H1 (cell line): Measurements from ENCODE around the gene UVSSA. TPM values are rescaled to one million over a fixed set of nuclear protein-coding genes. Genes with fewer than 3 reads are reported as not detected.
"Not testable (repeated sequence)": the region's sequence is repeated elsewhere in the genome, so short reads cannot be mapped to it uniquely, and the experiment has no call there.

Experiments
- CTCF ChIA-PET: fragments of 300-600 bp; sonication (Branson Sonifier 250); formaldehyde crosslinking; loops from one replicate; lab custom pipeline; 2021; ENCODE audit not compliant: partially characterized antibody; lab: Charles Lee
- POLR2A ChIA-PET: fragments of 300-600 bp; sonication (Branson Sonifier 250); formaldehyde crosslinking; loops from one replicate; lab custom pipeline; 2021; ENCODE audit warnings: inconsistent platforms; ENCODE audit not compliant: partially characterized antibody; lab: Charles Lee
- DNase-seq, 2 experiments: peaks; one replicate each; pipeline versions ENCODE4 v3.0.0 to v3.0.0-alpha.2; 2010 to 2022; ENCODE audit warnings: low spot score in 2 of 2, low read depth in 1 of 2, mixed read lengths in 1 of 2
- FAIRE-seq: peaks from 2 replicates; lab custom pipeline; 2011; peaks lifted over from hg19 to GRCh38; lab: Jason Lieb, UNC
- H2AFZ ChIP-seq: 2 replicates; pipeline ENCODE4 v1.8.1; 2012; ENCODE audit warnings: low read length, inconsistent platforms
- H2AK5ac ChIP-seq: 2 replicates; pipeline ENCODE4 v1.6.1; 2013; ENCODE audit warnings: low read depth, low read length
- H2BK120ac ChIP-seq: replicated peaks from 2 replicates; pipeline ENCODE3; 2013; ENCODE audit warnings: low read depth, low read length, inconsistent platforms
- H2BK12ac ChIP-seq: 2 replicates; pipeline ENCODE4 v1.6.1; 2013; ENCODE audit warnings: low read depth, low read length
- H2BK15ac ChIP-seq: 2 replicates; pipeline ENCODE4 v1.6.1; 2013; ENCODE audit warnings: low read length
- H2BK20ac ChIP-seq: 2 replicates; pipeline ENCODE4 v1.6.1; 2013; ENCODE audit warnings: low read length
- H2BK5ac ChIP-seq: 2 replicates; pipeline ENCODE4 v1.6.1; 2013; ENCODE audit warnings: low read depth, low read length
- H3K14ac ChIP-seq: 2 replicates; pipeline ENCODE4 v1.6.1; 2013; ENCODE audit warnings: inconsistent platforms; ENCODE audit not compliant: insufficient read length
- H3K18ac ChIP-seq: 2 replicates; pipeline ENCODE4 v1.6.1; 2013; ENCODE audit warnings: low read length; ENCODE audit errors: extremely low read depth
- H3K23ac ChIP-seq: 2 replicates; pipeline ENCODE4 v1.6.1; 2013; ENCODE audit warnings: inconsistent platforms; ENCODE audit not compliant: insufficient read length
- H3K23me2 ChIP-seq: 2 replicates; pipeline ENCODE4 v1.6.1; 2013; ENCODE audit warnings: low read depth, low read length
- H3K27ac ChIP-seq: 2 replicates; pipeline ENCODE4 v1.6.1; 2011; ENCODE audit warnings: low read depth, low read length, inconsistent platforms
- H3K27me3 ChIP-seq, 4 experiments: replicated peaks in 1 of 4; 1 replicate in 1 of 4; 2 replicates in 3 of 4; pipeline versions ENCODE4 v1.6.1 to v1.8.1; 2011 to 2013; ENCODE audit warnings: low read length in 3 of 4, mild to moderate bottlenecking in 3 of 4, inconsistent platforms in 2 of 4, mixed read lengths in 2 of 4, moderate library complexity in 1 of 4; ENCODE audit not compliant: control insufficient read depth in 3 of 4, insufficient read depth in 3 of 4; ENCODE audit errors: extremely low read depth in 1 of 4
- H3K36me3 ChIP-seq, 4 experiments: 2 replicates each; pipeline versions ENCODE4 v1.6.1 to v1.8.1; 2011 to 2013; ENCODE audit warnings: mild to moderate bottlenecking in 4 of 4, low read length in 3 of 4, moderate library complexity in 2 of 4, control low read depth in 1 of 4, inconsistent platforms in 1 of 4; ENCODE audit not compliant: insufficient read depth in 4 of 4, control insufficient read depth in 2 of 4
- H3K4ac ChIP-seq: replicated peaks from 2 replicates; pipeline ENCODE3; 2013; ENCODE audit warnings: low read length, low read depth, mixed read lengths, inconsistent platforms; ENCODE audit not compliant: insufficient read length
- H3K4me1 ChIP-seq, 4 experiments: replicated peaks in 1 of 4; 1 replicate in 1 of 4; 2 replicates in 3 of 4; pipeline versions ENCODE4 v1.6.1 to v1.8.1; 2011 to 2013; ENCODE audit warnings: low read length in 3 of 4, inconsistent platforms in 2 of 4, mixed read lengths in 1 of 4; ENCODE audit not compliant: insufficient read depth in 4 of 4, control insufficient read depth in 3 of 4
- H3K4me2 ChIP-seq, 2 experiments: 2 replicates each; pipeline versions ENCODE4 v1.6.1 to v1.8.1; 2011 to 2013; ENCODE audit warnings: low read depth in 2 of 2, low read length in 2 of 2, control low read depth in 1 of 2, inconsistent platforms in 1 of 2, mild to moderate bottlenecking in 1 of 2; ENCODE audit not compliant: insufficient read depth in 1 of 2
- H3K4me3 ChIP-seq, 4 experiments: fragments of 200-600, 300-600 bp in 1 of 4; sonication (generic), shearing (Covaris generic), sonication (Bioruptor Twin) in 1 of 4; 2 replicates each; pipeline versions ENCODE4 v1.5.1 to v1.8.1; 2011 to 2016; ENCODE audit warnings: low read length in 4 of 4, low read depth in 3 of 4, control low read depth in 2 of 4, inconsistent platforms in 2 of 4, mild to moderate bottlenecking in 2 of 4, mixed read lengths in 1 of 4, moderate library complexity in 1 of 4; ENCODE audit not compliant: insufficient read depth in 2 of 4; ENCODE audit errors: extremely low read depth in 1 of 4
- H3K56ac ChIP-seq: replicated peaks from 2 replicates; pipeline ENCODE3; 2013; ENCODE audit warnings: low read depth, mild to moderate bottlenecking, mixed read lengths, low read length, inconsistent platforms; ENCODE audit not compliant: insufficient read length
- H3K79me1 ChIP-seq: 2 replicates; pipeline ENCODE4 v1.6.1; 2013; ENCODE audit warnings: low read depth, low read length, control low read depth
- H3K79me2 ChIP-seq, 2 experiments: 2 replicates each; pipeline versions ENCODE4 v1.6.1 to v1.8.1; 2012 to 2013; ENCODE audit warnings: low read length in 2 of 2, mild to moderate bottlenecking in 2 of 2, inconsistent platforms in 1 of 2; ENCODE audit not compliant: insufficient read depth in 2 of 2, control insufficient read depth in 1 of 2
- H3K9ac ChIP-seq, 4 experiments: replicated peaks in 1 of 4; 1 replicate in 1 of 4; 2 replicates in 3 of 4; pipeline versions ENCODE4 v1.6.1 to v1.8.1; 2011 to 2013; ENCODE audit warnings: low read depth in 3 of 4, low read length in 3 of 4, control low read depth in 2 of 4, mild to moderate bottlenecking in 2 of 4, moderate library complexity in 2 of 4, inconsistent platforms in 1 of 4; ENCODE audit errors: extremely low read depth in 1 of 4
- H3K9me3 ChIP-seq, 2 experiments: 2 replicates each; pipeline versions ENCODE4 v1.6.1 to v1.8.1; 2012 to 2013; ENCODE audit warnings: mild to moderate bottlenecking in 2 of 2, moderate library complexity in 2 of 2, control low read depth in 1 of 2, inconsistent platforms in 1 of 2, low read depth in 1 of 2, low read length in 1 of 2, mixed read lengths in 1 of 2; ENCODE audit not compliant: insufficient read depth in 2 of 2
- H4K20me1 ChIP-seq, 2 experiments: replicated peaks in 1 of 2; 2 replicates each; pipeline versions ENCODE3 to v1.8.1; 2011 to 2013; ENCODE audit warnings: inconsistent platforms in 2 of 2, low read length in 2 of 2, mild to moderate bottlenecking in 1 of 2; ENCODE audit not compliant: insufficient read depth in 2 of 2, control insufficient read depth in 1 of 2
- H4K5ac ChIP-seq: 2 replicates; pipeline ENCODE4 v1.6.1; 2013; ENCODE audit warnings: low read length, low read depth, mixed read lengths, inconsistent platforms; ENCODE audit not compliant: insufficient read length
- H4K8ac ChIP-seq: 2 replicates; pipeline ENCODE4 v1.8.0; 2013; ENCODE audit warnings: mild to moderate bottlenecking, moderate library complexity, low read length, inconsistent platforms; ENCODE audit not compliant: insufficient read depth; ENCODE audit errors: extremely low read depth
- H4K91ac ChIP-seq: replicated peaks from 2 replicates; pipeline ENCODE3; 2013; ENCODE audit warnings: low read length, mixed read lengths, inconsistent platforms; ENCODE audit not compliant: insufficient read length
- WGBS, 2 experiments: shearing (Covaris generic) in 1 of 2; methylation state at CpG; one replicate each; pipeline versions ENCODE4 v1.1.6 to v1.1.7; 2013 to 2015; ENCODE audit warnings: low lambda C conversion rate in 2 of 2, mixed read lengths in 2 of 2, inconsistent platforms in 1 of 2, low coverage in 1 of 2, missing lambda C conversion rate in 1 of 2; ENCODE audit not compliant: insufficient replicate concordance in 2 of 2, insufficient coverage in 1 of 2, insufficient read length in 1 of 2; ENCODE audit errors: extremely low coverage in 1 of 2, missing lambda C conversion rate in 1 of 2; 5-methylcytosine and 5-hydroxymethylcytosine counted together
- polyA plus RNA-seq, 7 experiments: library from polyadenylated mRNA; depleted of rRNA in 3 of 7; stranded (reverse) in 5 of 7; unstranded in 2 of 7; fragments of >200 nt in 5 of 7; fragments of 200-250 nt in 2 of 7; gene quantifications; 1 replicate in 5 of 7; 2 replicates in 1 of 7; 4 replicates in 1 of 7; pipeline versions ENCODE4 v1.2.1 to v1.2.3, GENCODE V29; 2011 to 2013; ENCODE audit warnings: missing spikeins in 2 of 7, mixed read lengths in 2 of 7
- total RNA-seq: library from RNA; stranded (reverse); fragmentation: NEBNext Ultra II Directional; extraction: Animal tissue kit (Norgen Biotek cat#: 25700); gene quantifications from 2 replicates; pipeline ENCODE4 v1.2.1, GENCODE V29; 2021

UVSSA gene
- total and polyA plus RNA-seq, 2 of the 8 experiments (the other 6 are each of a cell fraction or from before 2014, with no cell fraction given), result 14.5 to 19.4 TPM

GRCh38 chr4:1393363-1393762 lies 46.4 kb downstream of the UVSSA start:
- H3K4me3 ChIP-seq, H2BK20ac ChIP-seq, H3K27me3 ChIP-seq, H4K8ac ChIP-seq, H4K91ac ChIP-seq, H2BK120ac ChIP-seq, H3K4me1 ChIP-seq, H3K18ac ChIP-seq, H2AFZ ChIP-seq, H3K23ac ChIP-seq, H2BK15ac ChIP-seq, H4K20me1 ChIP-seq, H2AK5ac ChIP-seq, H3K79me2 ChIP-seq, H3K4ac ChIP-seq, H3K56ac ChIP-seq, H3K79me1 ChIP-seq, H3K14ac ChIP-seq, H3K4me2 ChIP-seq, H3K9ac ChIP-seq, H3K27ac ChIP-seq, H2BK12ac ChIP-seq, POLR2A ChIA-PET, DNase-seq, FAIRE-seq, H4K5ac ChIP-seq, H3K36me3 ChIP-seq, H3K23me2 ChIP-seq, H2BK5ac ChIP-seq: not testable (repeated sequence)
- peaks cover 14 to 27% of the 10 kb centered on the region in 2 experiments for H3K9me3 ChIP-seq
- CTCF ChIA-PET, result interaction anchor here (1.1 kb wide), 1 partner anchor 37 kb away, joined by 4 read pairs; no protein-coding TSS in a partner anchor
- 84% methylated on average over 5 of the region's 5 CpGs; no CpG with 5 or more reads in 1 of the 2 experiments for WGBS, 2 experiments
